ENCODE results near the gene IL11. TPM values are rescaled to one million over a fixed set of nuclear protein-coding genes. Genes with fewer than 3 reads are reported as not detected.

The IL11 gene
- total RNA-seq, 2 donors from 2014 or later = 0.92 TPM; not detected in 1

- H3K4me3 ChIP-seq = no peak overlapping the region
- H3K36me3 ChIP-seq = peaks cover 9% of the 10 kb centered on the region
- no peak for DNase-seq (ENCODE audit: low spot score)
- TF ChIP-seq CTCF (IDR thresholded peaks at IDR 0.05) = no peak
- H3K27me3 ChIP-seq (replicated peaks; ENCODE audit: insufficient read depth) = no peaks in the 10 kb centered on the region
- peaks cover 22 to 42% of the 10 kb centered on the region in 2 donors for H3K4me1 ChIP-seq (ENCODE audit: control insufficient read depth in 1 of 2, low read depth in 2 of 2)
- no peak overlapping the region for H3K27ac ChIP-seq
- no peaks in the 10 kb centered on the region for H3K9me3 ChIP-seq
- ATAC-seq (ENCODE audit: insufficient number of reproducible peaks, low FRiP score, low read depth) = no peak
Observed at GRCh38 chr19:55389386-55390317, 19.4 kb upstream of the IL11 start.

GRCh38 chr19:55387736-55388497 is 17.7 kb upstream of the IL11 start:
- H3K4me3 ChIP-seq = peak overlapping the region; percentile 99
- no peak overlapping the region for H3K27ac ChIP-seq
- DNase-seq (ENCODE audit: low spot score) (no peak), ATAC-seq (ENCODE audit: insufficient number of reproducible peaks, low FRiP score, low read depth) (no peak)
- peaks cover 9% of the 10 kb centered on the region for H3K36me3 ChIP-seq
- peaks cover 31 to 52% of the 10 kb centered on the region in 2 donors for H3K4me1 ChIP-seq (ENCODE audit: control insufficient read depth in 1 of 2, low read depth in 2 of 2)
- no peaks in the 10 kb centered on the region for H3K9me3 ChIP-seq
- TF ChIP-seq CTCF (IDR thresholded peaks at IDR 0.05) = no peak
- no peaks in the 10 kb centered on the region for H3K27me3 ChIP-seq (replicated peaks; ENCODE audit: insufficient read depth)

- Histone ChIP-seq H3K36me3 (peaks cover 9% of the 10 kb centered on the region), H3K4me3 (peak overlapping the region; percentile 99), H3K4me1 (ENCODE audit: control insufficient read depth in 1 of 2, low read depth in 2 of 2) (peaks cover 31 to 52% of the 10 kb centered on the region in 2 donors), H3K27me3 (replicated peaks; ENCODE audit: insufficient read depth) (no peaks in the 10 kb centered on the region), H3K9me3 (no peaks in the 10 kb centered on the region), H3K27ac (peak overlapping the region; percentile 66 to 99)
- ATAC-seq (ENCODE audit: insufficient number of reproducible peaks, low FRiP score, low read depth) = no peak
- TF ChIP-seq CTCF (IDR thresholded peaks at IDR 0.05) = no peak
- DNase-seq (ENCODE audit: low spot score) = no peak
Observed at GRCh38 chr19:55386493-55386971, 16.3 kb upstream of the IL11 start.

- DNase-seq (ENCODE audit: low spot score) (peak; percentile 89), ATAC-seq (ENCODE audit: insufficient number of reproducible peaks, low FRiP score, low read depth) (peak; percentile 73)
- Histone ChIP-seq H3K4me1 (ENCODE audit: control insufficient read depth in 1 of 2, low read depth in 2 of 2) (peaks cover 31 to 52% of the 10 kb centered on the region in 2 donors), H3K9me3 (no peaks in the 10 kb centered on the region), H3K36me3 (peaks cover 9% of the 10 kb centered on the region), H3K27ac (peak within 1 kb of the TSS; percentile 95 to 99), H3K27me3 (replicated peaks; ENCODE audit: insufficient read depth) (no peaks in the 10 kb centered on the region), H3K4me3 (peak within 1 kb of the TSS; percentile 99)
- TF ChIP-seq CTCF (IDR thresholded peaks at IDR 0.05) = no peak
Observed at GRCh38 chr19:55385724-55386492, 15.6 kb upstream of the IL11 start, which contains the start of gene RPL28. Gene RPL28 (plus strand): TSS chr19:55385932. CDS start chr19:55386358, 426 bp downstream.

All from thoracic aorta (tissue), 2 donors.